HEK293 (cell line): Measurements from ENCODE around the gene ALPK3.

Experiments
- CTCF ChIA-PET: fragments of 350-600 bp; formaldehyde crosslinking; extraction: SDS; loops from one replicate; lab custom pipeline; 2021; ENCODE audit warnings: antibody characterized with exemption; lab: Yijun Ruan, JAX
- POLR2A ChIA-PET: fragments of 300-600 bp; formaldehyde crosslinking; extraction: SDS; loops from one replicate; lab custom pipeline; 2020; ENCODE audit warnings: antibody characterized with exemption, inconsistent platforms; lab: Yijun Ruan, JAX
- H3K27ac ChIP-seq: fragments of 200-500 bp; sonication (Bioruptor generic); 2 replicates; pipeline ENCODE4 v1.5.1; 2014; ENCODE audit warnings: low read depth, low read length, control low read depth, inconsistent platforms; ENCODE audit errors: extremely low read depth
- H3K36me3 ChIP-seq, 2 experiments: fragments of 200-500 bp in 1 of 2; sonication (Bioruptor generic) in 1 of 2; 1 replicate in 1 of 2; 2 replicates in 1 of 2; pipeline ENCODE4 v1.5.1; 2014 to 2017; ENCODE audit warnings: inconsistent platforms in 2 of 2, low read length in 2 of 2; ENCODE audit not compliant: control insufficient read depth in 2 of 2, insufficient read depth in 1 of 2
- H3K4me1 ChIP-seq: fragments of 200-500 bp; sonication (Bioruptor generic); 2 replicates; pipeline ENCODE4 v1.5.1; 2014; ENCODE audit warnings: mild to moderate bottlenecking, low read length, inconsistent platforms; ENCODE audit not compliant: control insufficient read depth, insufficient read depth
- H3K4me3 ChIP-seq: 2 replicates; pipeline ENCODE4 v1.5.1; 2011; ENCODE audit warnings: low read depth, mild to moderate bottlenecking, control low read depth, low read length, moderate library complexity
- H3K9me3 ChIP-seq: fragments of 200-500 bp; sonication (Bioruptor generic); 2 replicates; pipeline ENCODE4 v1.5.1; 2014; ENCODE audit warnings: low read depth, low read length, inconsistent platforms; ENCODE audit not compliant: control insufficient read depth, insufficient read depth
- HOXC10 ChIP-seq: sonication (generic); formaldehyde crosslinking; IDR thresholded peaks from 2 replicates; pipeline ENCODE4 v1.8.1; 2023; ENCODE audit warnings: mild to moderate bottlenecking, missing genetic modification reagents
- HOXD13 ChIP-seq: sonication (generic); formaldehyde crosslinking; IDR thresholded peaks from 2 replicates; pipeline ENCODE4 v1.8.0; 2022; ENCODE audit warnings: missing genetic modification reagents, borderline replicate concordance
- KLF7 ChIP-seq: fragments of 450-650 bp; formaldehyde crosslinking; IDR thresholded peaks from 2 replicates; pipeline ENCODE4 v1.5.1; 2016; ENCODE audit warnings: missing biosample characterization, missing genetic modification characterization, borderline replicate concordance
- KLF8 ChIP-seq: fragments of 450-650 bp; formaldehyde crosslinking; IDR thresholded peaks from 2 replicates; pipeline ENCODE4 v1.5.1; 2016; ENCODE audit warnings: missing biosample characterization, missing genetic modification characterization
- ZBTB1 ChIP-seq: fragments of 450-650 bp; formaldehyde crosslinking; IDR thresholded peaks from 2 replicates; pipeline ENCODE4 v1.5.1; 2016; ENCODE audit warnings: missing biosample characterization, missing genetic modification characterization
- ZEB2 ChIP-seq: fragments of 450-650 bp; formaldehyde crosslinking; IDR thresholded peaks from 2 replicates; pipeline ENCODE4 v1.5.1; 2016; ENCODE audit warnings: missing biosample characterization, missing genetic modification characterization
- ZNF140 ChIP-seq: fragments of 450-650 bp; formaldehyde crosslinking; IDR thresholded peaks from 2 replicates; pipeline ENCODE4 v1.5.1; 2016; ENCODE audit warnings: missing biosample characterization, missing genetic modification characterization
- ZNF292 ChIP-seq: fragments of 450-650 bp; formaldehyde crosslinking; IDR thresholded peaks from 2 replicates; pipeline ENCODE4 v1.5.1; 2016; ENCODE audit warnings: low read depth, missing biosample characterization, missing genetic modification characterization, borderline replicate concordance
- ZNF341 ChIP-seq: fragments of 450-650 bp; formaldehyde crosslinking; IDR thresholded peaks from 2 replicates; pipeline ENCODE4; 2016; ENCODE audit warnings: low read depth, missing biosample characterization, missing genetic modification characterization
- ZNF529 ChIP-seq: fragments of 450-650 bp; formaldehyde crosslinking; IDR thresholded peaks from 2 replicates; pipeline ENCODE4 v1.5.1; 2017; ENCODE audit warnings: missing genetic modification characterization, missing biosample characterization; ENCODE audit not compliant: insufficient replicate concordance
- ZNF621 ChIP-seq: fragments of 450-650 bp; formaldehyde crosslinking; IDR thresholded peaks from 2 replicates; pipeline ENCODE4 v1.5.1; 2017; ENCODE audit warnings: missing biosample characterization, missing genetic modification characterization
- ZNF660 ChIP-seq: fragments of 450-650 bp; IDR thresholded peaks from 2 replicates; pipeline ENCODE4 v1.5.1; 2018; ENCODE audit warnings: missing biosample characterization, mild to moderate bottlenecking, missing genetic modification characterization
- ZXDB ChIP-seq: fragments of 450-650 bp; formaldehyde crosslinking; IDR thresholded peaks from 2 replicates; pipeline ENCODE4 v1.5.1; 2016; ENCODE audit warnings: missing biosample characterization, missing genetic modification characterization
- TF ChIP-seq, protein P1 (sequence below): fragments of 450-650 bp; formaldehyde crosslinking; IDR thresholded peaks from 2 replicates; pipeline ENCODE4 v1.5.1; 2016; ENCODE audit warnings: missing biosample characterization, missing genetic modification characterization
- TF ChIP-seq, protein P2 (sequence below): fragments of 450-650 bp; formaldehyde crosslinking; IDR thresholded peaks from 2 replicates; pipeline ENCODE4 v1.5.1; 2016; ENCODE audit warnings: missing biosample characterization, missing genetic modification characterization
- TF ChIP-seq, protein P3 (sequence below): fragments of 450-650 bp; formaldehyde crosslinking; IDR thresholded peaks from 2 replicates; pipeline ENCODE4 v1.5.1; 2016; ENCODE audit warnings: missing biosample characterization, missing genetic modification characterization
- TF ChIP-seq, protein P4 (sequence below): fragments of 450-650 bp; formaldehyde crosslinking; optimal IDR thresholded peaks from 2 replicates; pipeline ENCODE3; 2016; ENCODE audit warnings: missing biosample characterization, mild to moderate bottlenecking, missing genetic modification characterization
- TF ChIP-seq, protein P5 (sequence below): fragments of 450-650 bp; formaldehyde crosslinking; IDR thresholded peaks from 2 replicates; pipeline ENCODE4 v1.5.1; 2016; ENCODE audit warnings: missing biosample characterization, missing genetic modification characterization, borderline replicate concordance
- TF ChIP-seq, protein P6 (sequence below): sonication (generic); formaldehyde crosslinking; IDR thresholded peaks from 2 replicates; pipeline ENCODE4 v1.8.1; 2022; ENCODE audit warnings: mild to moderate bottlenecking, moderate library complexity, missing genetic modification reagents
- TF ChIP-seq, protein P7 (sequence below): fragments of 450-650 bp; formaldehyde crosslinking; IDR thresholded peaks from 2 replicates; pipeline ENCODE4 v1.5.1; 2017; ENCODE audit warnings: missing biosample characterization, missing genetic modification characterization

The ALPK3 gene

DNA sequence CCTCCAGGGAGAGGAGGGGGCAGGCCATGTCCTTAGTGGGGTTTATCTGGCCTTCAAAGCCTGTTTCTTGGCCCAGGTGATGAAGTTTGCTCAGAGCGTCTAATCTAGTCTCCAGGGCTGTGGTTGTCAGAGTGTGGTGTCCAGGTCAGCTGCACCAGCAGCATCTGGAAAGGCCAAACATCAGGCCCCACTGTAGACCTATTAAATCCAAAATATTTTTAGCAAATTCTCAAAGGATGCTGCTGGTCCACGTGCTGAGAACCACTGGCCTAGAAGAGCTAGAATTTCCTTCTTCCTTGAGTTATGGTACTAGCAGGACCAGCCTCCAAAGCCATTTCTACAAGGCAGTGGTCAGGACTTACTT, 96.2 kb downstream of the ALPK3 start:
- CTCF ChIA-PET = interaction anchor here (0.7 to 1.1 kb wide), 4 partner anchors 12 to 325 kb away, joined by 3 to 5 read pairs (median 4); no protein-coding TSS in a partner anchor

More for the DNA sequence above, 96.2 kb downstream of the ALPK3 start:
- H3K4me1 ChIP-seq = peaks cover 18% of the 10 kb centered on the region
- POLR2A ChIA-PET = no interaction called here
- no peaks in the 10 kb centered on the region for H3K36me3 ChIP-seq
- H3K27ac ChIP-seq = no peak overlapping the region
- TF ChIP-seq ZNF529 (tag by site-specific recombination) (no peak), ZNF140 (no peak), HOXC10 (CRISPR knock-in tag) (no peak), KLF8 (no peak), ZNF341 (tag by site-specific recombination) (no peak), KLF7 (no peak), ZNF660 (tag by site-specific recombination) (no peak), ZBTB1 (no peak), ZNF292 (tag by site-specific recombination) (no peak), ZNF621 (tag by site-specific recombination) (no peak), ZEB2 (tag by site-specific recombination) (no peak), HOXD13 (no peak), ZXDB (no peak)
- TF ChIP-seq, protein P1, sequence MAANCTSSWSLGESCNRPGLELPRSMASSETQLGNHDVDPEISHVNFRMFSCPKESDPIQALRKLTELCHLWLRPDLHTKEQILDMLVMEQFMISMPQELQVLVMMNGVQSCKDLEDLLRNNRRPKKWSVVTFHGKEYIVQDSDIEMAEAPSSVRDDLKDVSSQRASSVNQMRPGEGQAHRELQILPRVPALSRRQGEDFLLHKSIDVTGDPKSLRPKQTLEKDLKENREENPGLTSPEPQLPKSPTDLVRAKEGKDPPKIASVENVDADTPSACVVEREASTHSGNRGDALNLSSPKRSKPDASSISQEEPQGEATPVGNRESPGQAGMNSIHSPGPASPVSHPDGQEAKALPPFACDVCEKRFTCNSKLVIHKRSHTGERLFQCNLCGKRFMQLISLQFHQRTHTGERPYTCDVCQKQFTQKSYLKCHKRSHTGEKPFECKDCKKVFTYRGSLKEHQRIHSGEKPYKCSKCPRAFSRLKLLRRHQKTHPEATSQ (tag by site-specific recombination) = no peak
- TF ChIP-seq, protein P2, sequence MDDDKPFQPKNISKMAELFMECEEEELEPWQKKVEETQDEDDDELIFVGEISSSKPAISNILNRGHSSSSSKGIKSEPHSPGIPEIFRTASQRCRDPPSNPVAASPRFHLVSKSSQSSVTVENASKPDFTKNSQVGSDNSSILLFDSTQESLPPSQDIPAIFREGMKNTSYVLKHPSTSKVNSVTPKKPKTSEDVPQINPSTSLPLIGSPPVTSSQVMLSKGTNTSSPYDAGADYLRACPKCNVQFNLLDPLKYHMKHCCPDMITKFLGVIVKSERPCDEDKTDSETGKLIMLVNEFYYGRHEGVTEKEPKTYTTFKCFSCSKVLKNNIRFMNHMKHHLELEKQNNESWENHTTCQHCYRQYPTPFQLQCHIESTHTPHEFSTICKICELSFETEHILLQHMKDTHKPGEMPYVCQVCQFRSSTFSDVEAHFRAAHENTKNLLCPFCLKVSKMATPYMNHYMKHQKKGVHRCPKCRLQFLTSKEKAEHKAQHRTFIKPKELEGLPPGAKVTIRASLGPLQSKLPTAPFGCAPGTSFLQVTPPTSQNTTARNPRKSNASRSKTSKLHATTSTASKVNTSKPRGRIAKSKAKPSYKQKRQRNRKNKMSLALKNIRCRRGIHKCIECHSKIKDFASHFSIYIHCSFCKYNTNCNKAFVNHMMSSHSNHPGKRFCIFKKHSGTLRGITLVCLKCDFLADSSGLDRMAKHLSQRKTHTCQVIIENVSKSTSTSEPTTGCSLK (tag by site-specific recombination) = no peak
- TF ChIP-seq, protein P3, sequence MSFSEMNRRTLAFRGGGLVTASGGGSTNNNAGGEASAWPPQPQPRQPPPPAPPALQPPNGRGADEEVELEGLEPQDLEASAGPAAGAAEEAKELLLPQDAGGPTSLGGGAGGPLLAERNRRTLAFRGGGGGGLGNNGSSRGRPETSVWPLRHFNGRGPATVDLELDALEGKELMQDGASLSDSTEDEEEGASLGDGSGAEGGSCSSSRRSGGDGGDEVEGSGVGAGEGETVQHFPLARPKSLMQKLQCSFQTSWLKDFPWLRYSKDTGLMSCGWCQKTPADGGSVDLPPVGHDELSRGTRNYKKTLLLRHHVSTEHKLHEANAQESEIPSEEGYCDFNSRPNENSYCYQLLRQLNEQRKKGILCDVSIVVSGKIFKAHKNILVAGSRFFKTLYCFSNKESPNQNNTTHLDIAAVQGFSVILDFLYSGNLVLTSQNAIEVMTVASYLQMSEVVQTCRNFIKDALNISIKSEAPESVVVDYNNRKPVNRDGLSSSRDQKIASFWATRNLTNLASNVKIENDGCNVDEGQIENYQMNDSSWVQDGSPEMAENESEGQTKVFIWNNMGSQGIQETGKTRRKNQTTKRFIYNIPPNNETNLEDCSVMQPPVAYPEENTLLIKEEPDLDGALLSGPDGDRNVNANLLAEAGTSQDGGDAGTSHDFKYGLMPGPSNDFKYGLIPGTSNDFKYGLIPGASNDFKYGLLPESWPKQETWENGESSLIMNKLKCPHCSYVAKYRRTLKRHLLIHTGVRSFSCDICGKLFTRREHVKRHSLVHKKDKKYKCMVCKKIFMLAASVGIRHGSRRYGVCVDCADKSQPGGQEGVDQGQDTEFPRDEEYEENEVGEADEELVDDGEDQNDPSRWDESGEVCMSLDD = no peak
- TF ChIP-seq, protein P4, sequence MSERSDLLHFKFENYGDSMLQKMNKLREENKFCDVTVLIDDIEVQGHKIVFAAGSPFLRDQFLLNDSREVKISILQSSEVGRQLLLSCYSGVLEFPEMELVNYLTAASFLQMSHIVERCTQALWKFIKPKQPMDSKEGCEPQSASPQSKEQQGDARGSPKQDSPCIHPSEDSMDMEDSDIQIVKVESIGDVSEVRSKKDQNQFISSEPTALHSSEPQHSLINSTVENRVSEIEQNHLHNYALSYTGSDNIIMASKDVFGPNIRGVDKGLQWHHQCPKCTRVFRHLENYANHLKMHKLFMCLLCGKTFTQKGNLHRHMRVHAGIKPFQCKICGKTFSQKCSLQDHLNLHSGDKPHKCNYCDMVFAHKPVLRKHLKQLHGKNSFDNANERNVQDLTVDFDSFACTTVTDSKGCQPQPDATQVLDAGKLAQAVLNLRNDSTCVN (tag by site-specific recombination) = no peak
- TF ChIP-seq, protein P5, sequence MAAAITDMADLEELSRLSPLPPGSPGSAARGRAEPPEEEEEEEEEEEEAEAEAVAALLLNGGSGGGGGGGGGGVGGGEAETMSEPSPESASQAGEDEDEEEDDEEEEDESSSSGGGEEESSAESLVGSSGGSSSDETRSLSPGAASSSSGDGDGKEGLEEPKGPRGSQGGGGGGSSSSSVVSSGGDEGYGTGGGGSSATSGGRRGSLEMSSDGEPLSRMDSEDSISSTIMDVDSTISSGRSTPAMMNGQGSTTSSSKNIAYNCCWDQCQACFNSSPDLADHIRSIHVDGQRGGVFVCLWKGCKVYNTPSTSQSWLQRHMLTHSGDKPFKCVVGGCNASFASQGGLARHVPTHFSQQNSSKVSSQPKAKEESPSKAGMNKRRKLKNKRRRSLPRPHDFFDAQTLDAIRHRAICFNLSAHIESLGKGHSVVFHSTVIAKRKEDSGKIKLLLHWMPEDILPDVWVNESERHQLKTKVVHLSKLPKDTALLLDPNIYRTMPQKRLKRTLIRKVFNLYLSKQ (tag by site-specific recombination) = no peak
- TF ChIP-seq, protein P6, sequence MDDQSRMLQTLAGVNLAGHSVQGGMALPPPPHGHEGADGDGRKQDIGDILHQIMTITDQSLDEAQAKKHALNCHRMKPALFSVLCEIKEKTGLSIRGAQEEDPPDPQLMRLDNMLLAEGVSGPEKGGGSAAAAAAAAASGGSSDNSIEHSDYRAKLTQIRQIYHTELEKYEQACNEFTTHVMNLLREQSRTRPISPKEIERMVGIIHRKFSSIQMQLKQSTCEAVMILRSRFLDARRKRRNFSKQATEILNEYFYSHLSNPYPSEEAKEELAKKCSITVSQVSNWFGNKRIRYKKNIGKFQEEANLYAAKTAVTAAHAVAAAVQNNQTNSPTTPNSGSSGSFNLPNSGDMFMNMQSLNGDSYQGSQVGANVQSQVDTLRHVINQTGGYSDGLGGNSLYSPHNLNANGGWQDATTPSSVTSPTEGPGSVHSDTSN (CRISPR knock-in tag) = no peak
- TF ChIP-seq, protein P7, sequence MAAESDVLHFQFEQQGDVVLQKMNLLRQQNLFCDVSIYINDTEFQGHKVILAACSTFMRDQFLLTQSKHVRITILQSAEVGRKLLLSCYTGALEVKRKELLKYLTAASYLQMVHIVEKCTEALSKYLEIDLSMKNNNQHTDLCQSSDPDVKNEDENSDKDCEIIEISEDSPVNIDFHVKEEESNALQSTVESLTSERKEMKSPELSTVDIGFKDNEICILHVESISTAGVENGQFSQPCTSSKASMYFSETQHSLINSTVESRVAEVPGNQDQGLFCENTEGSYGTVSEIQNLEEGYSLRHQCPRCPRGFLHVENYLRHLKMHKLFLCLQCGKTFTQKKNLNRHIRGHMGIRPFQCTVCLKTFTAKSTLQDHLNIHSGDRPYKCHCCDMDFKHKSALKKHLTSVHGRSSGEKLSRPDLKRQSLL (tag by site-specific recombination) = no peak
- H3K4me3 ChIP-seq = no peak overlapping the region
- H3K9me3 ChIP-seq = no peaks in the 10 kb centered on the region
